Right lobe of liver (tissue), 6 donors: ENCODE measurements around the gene HSD11B2. TPM values are rescaled to one million over a fixed set of nuclear protein-coding genes. Genes with fewer than 3 reads are reported as not detected.

Source experiments
- ATAC-seq, 4 donors: fragments of 200-7000 bp; cut with Tn5 transposase; one replicate each; pipeline ENCODE4 v1.9.1; 2020; ENCODE audit warnings: mild to moderate bottlenecking in 4 of 4, moderate library complexity in 4 of 4
- DNase-seq, 3 donors: peaks; one replicate each; pipeline ENCODE4 v3.0.0-alpha.2; 2020
- H3K27ac ChIP-seq, 3 donors: fragments of 200-600 bp; one replicate each; pipeline ENCODE4 v1.8.0; 2022
- H3K27me3 ChIP-seq, 2 donors: fragments of 200-600 bp; one replicate each; pipeline ENCODE4 v1.8.0; 2022
- H3K36me3 ChIP-seq, 4 donors: fragments of 200-600 bp; sonication (generic) in 1 of 4; one replicate each; pipeline versions ENCODE4 v1.5.1 to v1.8.0; 2017 to 2022; ENCODE audit warnings: control low read depth in 1 of 4
- H3K4me1 ChIP-seq, 4 donors: fragments of 200-600 bp; sonication (generic) in 1 of 4; one replicate each; pipeline versions ENCODE4 v1.5.1 to v1.8.0; 2017 to 2022; ENCODE audit warnings: control low read depth in 1 of 4
- H3K4me3 ChIP-seq, 3 donors: fragments of 200-600 bp; one replicate each; pipeline ENCODE4 v1.8.0; 2022
- H3K9me3 ChIP-seq, 4 donors: fragments of 200-600 bp; sonication (generic) in 1 of 4; one replicate each; pipeline versions ENCODE4 v1.5.1 to v1.8.0; 2017 to 2022; ENCODE audit warnings: control low read depth in 1 of 4
- CTCF ChIP-seq, 4 donors: fragments of 200-600 bp in 3 of 4; fragments of 450-650 bp in 1 of 4; IDR thresholded peaks; one replicate each; pipeline versions ENCODE4 v1.5.1 to v1.8.0; 2016 to 2022; ENCODE audit warnings: antibody characterized with exemption in 4 of 4, mild to moderate bottlenecking in 2 of 4
- POLR2A ChIP-seq: fragments of 450-650 bp; IDR thresholded peaks from one replicate; pipeline ENCODE4 v1.6.1; 2017; ENCODE audit warnings: antibody characterized with exemption, mild to moderate bottlenecking
- WGBS: methylation state at CpG from one replicate; pipeline ENCODE4 v1.1.6; 2018; ENCODE audit warnings: low coverage, low lambda C conversion rate; ENCODE audit not compliant: insufficient coverage; ENCODE audit errors: missing lambda C conversion rate; 5-methylcytosine and 5-hydroxymethylcytosine counted together
- intact Hi-C, 2 donors: fragments of 100-400 bp; cut with DNase I; formaldehyde crosslinking; loops; one replicate each; pipeline versions ENCODE4 v1.11.2 to v1.14.1; 2022
- long read RNA-seq: library from polyadenylated mRNA; unstranded; transcript quantifications from one replicate; pipeline ENCODE4 v2.0.0, GENCODE V29; 2019
- total RNA-seq, 6 experiments: library from RNA; depleted of rRNA in 2 of 6; stranded (reverse); fragments of >200 nt in 2 of 6; fragmentation: NEBNext Ultra II Directional in 3 of 6; extraction: Animal tissue kit (Norgen Biotek cat#: 25700) in 3 of 6; gene quantifications; one replicate each; pipeline versions ENCODE4 v1.1.0 to v1.2.4, GENCODE V29; 2016 to 2023
- donor health status: DM: no; HTN: yes; CAD: no.
- donor health status: DM: no; HTN: no; CAD: no.
- donor health status: DM: no; HTN: no; CAD: no.
- donor health status: DM: no; HTN: yes; CAD: no.
- donor health status: DM: no; HTN: yes; CAD: no.

HSD11B2 gene
- total RNA-seq, result 1 to 10 TPM; 1.3 to 2.7 (median 2.1) TPM
- long read RNA-seq, result 0 reads

- intact Hi-C loops, result no loop called here
- DNase-seq (peak; percentile 77 to 87 (median 87)), ATAC-seq (peak; percentile 73 to 83 (median 80))
- 0% methylated on average over 10 of the region's 87 CpGs for WGBS
- Histone ChIP-seq H3K27me3 (no peaks in the 10 kb centered on the region), H3K36me3 (no peaks in the 10 kb centered on the region), H3K27ac (peak within 1 kb of the TSS; percentile 47 to 58 (median 51)), H3K4me3 (peak within 1 kb of the TSS; percentile 26 to 53 (median 51)), H3K4me1 (peaks cover 0 to 34% (median 13%) of the 10 kb centered on the region in 4 donors), H3K9me3 (no peaks in the 10 kb centered on the region)
- TF ChIP-seq CTCF (IDR thresholded peaks at IDR 0.05) (peak in 1 of 4 donors; percentile 25), POLR2A (peak; percentile 24)
Observed at GRCh38 chr16:67430977-67431774, at the start of gene HSD11B2. TSS of gene HSD11B2 (plus strand) at chr16:67431121. CDS start at chr16:67431249, 128 bp downstream.

- WGBS, result 72% methylated on average over 3 of the region's 3 CpGs
- no peak for ATAC-seq
- no peak for DNase-seq
Observed at GRCh38 chr16:67383284-67383683, 47.6 kb upstream of the HSD11B2 start.

GRCh38 chr16:67384778-67385510, 46.0 kb upstream of the HSD11B2 start:
- intact Hi-C loops, result no loop called here
- no peak for TF ChIP-seq CTCF (IDR thresholded peaks at IDR 0.05)
- TF ChIP-seq POLR2A, result no peak
- ATAC-seq (no peak), DNase-seq (no peak)
- WGBS, result 84% methylated on average over 6 of the region's 8 CpGs
- H3K4me1 ChIP-seq, result no peaks in the 10 kb centered on the region
- H3K9me3 ChIP-seq, result no peaks in the 10 kb centered on the region
- no peaks in the 10 kb centered on the region for H3K36me3 ChIP-seq
- H3K27ac ChIP-seq, result no peak overlapping the region
- no peak overlapping the region for H3K4me3 ChIP-seq
- H3K27me3 ChIP-seq, result no peaks in the 10 kb centered on the region

More at GRCh38 chr16:67383284-67383683, 47.6 kb upstream of the HSD11B2 start:
- Histone ChIP-seq H3K27me3 (no peaks in the 10 kb centered on the region), H3K36me3 (no peaks in the 10 kb centered on the region), H3K4me3 (no peak overlapping the region), H3K4me1 (no peaks in the 10 kb centered on the region), H3K9me3 (no peaks in the 10 kb centered on the region), H3K27ac (no peak overlapping the region)
- intact Hi-C loops, result no loop called here
- TF ChIP-seq POLR2A, result no peak
- TF ChIP-seq CTCF (IDR thresholded peaks at IDR 0.05), result no peak

GRCh38 chr16:67386861-67387455, 44.0 kb upstream of the HSD11B2 start:
- ATAC-seq (no peak), DNase-seq (no peak)
- intact Hi-C loops, result no loop called here
- TF ChIP-seq POLR2A (no peak), CTCF (IDR thresholded peaks at IDR 0.05) (no peak)
- Histone ChIP-seq H3K4me1 (no peaks in the 10 kb centered on the region), H3K27ac (no peak overlapping the region), H3K4me3 (no peak overlapping the region), H3K36me3 (no peaks in the 10 kb centered on the region), H3K27me3 (no peaks in the 10 kb centered on the region), H3K9me3 (no peaks in the 10 kb centered on the region)
- WGBS, result 92% methylated on average over 2 of the region's 5 CpGs
